GM12892 (cell line): ENCODE results near the gene CIAPIN1.

ENCODE experiments used
- POLR2A ChIP-seq: IDR thresholded peaks from 2 replicates; pipeline ENCODE4 v1.6.1; 2011; ENCODE audit warnings: low read depth, low read length, control low read depth
- POLR2AphosphoS5 ChIP-seq: IDR thresholded peaks from 2 replicates; pipeline ENCODE4 v1.6.1; 2011; ENCODE audit warnings: low read depth, low read length, control low read depth

- TF ChIP-seq POLR2A (no peak), POLR2AphosphoS5 (peak; percentile 34; the same call in 1 of the 2 replicates)
Measured at GRCh38 chr16:57473176-57473840, 26.1 kb upstream of the CIAPIN1 start.
